ENCODE data around the gene TLE3.

The TLE3 gene

DNA sequence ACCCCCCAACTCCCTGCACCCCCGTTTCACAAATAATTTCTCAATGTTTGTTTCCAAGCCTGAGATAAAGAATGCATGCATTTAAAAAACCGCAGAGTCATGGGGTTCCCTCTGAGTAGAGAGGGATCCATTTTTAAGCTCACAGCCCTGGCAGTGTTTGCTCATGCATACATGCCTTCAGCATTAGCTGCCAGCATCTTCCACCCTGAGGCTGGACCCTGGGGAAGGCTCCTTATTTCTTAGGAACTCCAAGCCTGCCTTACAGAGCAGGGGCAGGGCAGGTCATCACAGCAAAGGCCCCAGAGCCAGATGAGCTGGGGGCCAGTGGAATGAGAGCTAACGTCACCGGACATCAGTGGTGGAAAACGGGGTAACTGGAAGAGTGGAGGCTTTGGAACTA lies 31.3 kb downstream of the TLE3 start:
- Histone ChIP-seq H3K9ac (ENCODE audit: low read length in 5 of 5) (no peak overlapping the region), H3K9me3 (ENCODE audit: control insufficient read depth in 5 of 5, low read length in 5 of 5) (no peaks in the 10 kb centered on the region), H3K4me3 (ENCODE audit: low read depth in 1 of 5, low read length in 5 of 5) (no peak overlapping the region), H3K36me3 (ENCODE audit: control insufficient read depth in 5 of 5, insufficient read depth in 5 of 5, low read length in 5 of 5) (peaks cover 12 to 89% (median 71%) of the 10 kb centered on the region in 5 donors), H3K27ac (ENCODE audit: low read depth, low read length) (no peak overlapping the region), H3K4me1 (ENCODE audit: control insufficient read depth in 5 of 5, insufficient read depth in 5 of 5, low read length in 5 of 5) (peaks cover 0 to 62% (median 54%) of the 10 kb centered on the region in 5 donors), H3K27me3 (ENCODE audit: control insufficient read depth in 5 of 5, insufficient read depth in 4 of 5, low read length in 5 of 5) (no peaks in the 10 kb centered on the region)

DNA sequence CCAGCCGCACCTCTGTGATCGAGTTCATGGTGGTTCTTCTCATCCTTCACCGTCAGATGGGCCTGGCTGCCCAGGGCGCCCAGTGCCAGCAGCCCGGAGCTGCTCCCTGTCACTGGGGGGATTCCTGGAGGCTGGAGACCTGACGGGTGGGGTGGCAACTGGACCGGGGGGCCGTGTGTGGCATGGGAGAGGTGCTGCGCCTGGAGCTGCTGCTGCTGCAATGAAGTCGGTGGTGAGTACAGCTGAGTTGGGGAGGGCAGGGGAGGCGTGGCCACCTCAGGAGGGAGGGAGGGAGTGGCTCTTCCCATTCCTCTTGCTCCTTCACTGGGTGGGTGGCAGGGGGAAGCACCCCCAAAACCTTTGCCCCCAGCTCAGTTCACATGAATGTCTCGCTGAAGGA lies 31.7 kb downstream of the TLE3 start:
- no peak overlapping the region for H3K4me3 ChIP-seq (ENCODE audit: low read depth in 1 of 5, low read length in 5 of 5)
- peaks cover 0 to 67% (median 55%) of the 10 kb centered on the region in 5 donors for H3K4me1 ChIP-seq (ENCODE audit: control insufficient read depth in 5 of 5, insufficient read depth in 5 of 5, low read length in 5 of 5)
- no peaks in the 10 kb centered on the region for H3K9me3 ChIP-seq (ENCODE audit: control insufficient read depth in 5 of 5, low read length in 5 of 5)
- peaks cover 12 to 89% (median 71%) of the 10 kb centered on the region in 5 donors for H3K36me3 ChIP-seq (ENCODE audit: control insufficient read depth in 5 of 5, insufficient read depth in 5 of 5, low read length in 5 of 5)
- no peak overlapping the region for H3K9ac ChIP-seq (ENCODE audit: low read length in 5 of 5)
- H3K27ac ChIP-seq (ENCODE audit: low read depth, low read length) = no peak overlapping the region
- H3K27me3 ChIP-seq (ENCODE audit: control insufficient read depth in 5 of 5, insufficient read depth in 4 of 5, low read length in 5 of 5) = no peaks in the 10 kb centered on the region

DNA sequence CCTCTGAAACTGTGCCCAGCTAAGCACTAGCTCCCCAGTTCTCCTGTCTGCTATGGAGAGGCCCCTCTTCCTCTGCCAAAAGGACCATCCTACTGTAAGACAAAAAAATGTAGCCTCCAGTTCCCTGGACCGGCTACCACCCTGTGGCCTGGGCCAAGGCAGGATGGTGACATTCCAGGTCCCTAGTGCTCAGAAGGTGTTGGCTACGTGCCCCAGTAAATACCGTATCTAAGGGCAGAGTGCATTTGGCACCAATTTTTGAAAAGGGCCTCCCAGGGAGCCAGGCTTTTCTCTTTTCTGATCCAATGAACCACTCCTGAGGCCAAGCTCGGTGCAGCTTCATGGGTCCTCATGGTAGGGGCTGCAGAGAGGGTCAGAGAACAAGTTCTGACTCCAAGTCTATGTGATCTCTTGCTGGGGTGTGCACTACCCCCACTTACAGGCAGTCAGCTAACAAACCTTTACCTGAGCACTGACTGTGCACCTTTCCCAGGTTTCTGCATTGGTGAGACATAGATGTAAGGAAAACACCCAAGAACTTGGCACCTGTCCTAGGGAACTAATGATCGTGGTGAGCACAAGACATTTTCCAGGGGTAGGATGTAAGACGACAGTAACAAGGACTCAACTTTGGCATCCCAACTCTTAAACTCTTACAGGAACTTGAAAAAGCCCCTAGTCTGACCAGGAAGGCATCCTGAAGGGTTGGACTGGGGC lies 32.6 kb downstream of the TLE3 start:
- Histone ChIP-seq H3K9me3 (ENCODE audit: control insufficient read depth in 5 of 5, low read length in 5 of 5) (no peaks in the 10 kb centered on the region), H3K36me3 (ENCODE audit: control insufficient read depth in 5 of 5, insufficient read depth in 5 of 5, low read length in 5 of 5) (peaks cover 7 to 89% (median 71%) of the 10 kb centered on the region in 5 donors), H3K27ac (ENCODE audit: low read depth, low read length) (no peak overlapping the region), H3K4me1 (ENCODE audit: control insufficient read depth in 5 of 5, insufficient read depth in 5 of 5, low read length in 5 of 5) (peaks cover 0 to 71% (median 55%) of the 10 kb centered on the region in 5 donors), H3K9ac (ENCODE audit: low read length in 5 of 5) (peak overlapping the region in 2 of 5 donors; percentile 23 to 35), H3K27me3 (ENCODE audit: control insufficient read depth in 5 of 5, insufficient read depth in 4 of 5, low read length in 5 of 5) (no peaks in the 10 kb centered on the region), H3K4me3 (ENCODE audit: low read depth in 1 of 5, low read length in 5 of 5) (no peak overlapping the region)

GRCh38 chr15:70064441-70064840 lies 33.3 kb downstream of the TLE3 start:
- H3K9ac ChIP-seq (ENCODE audit: low read length in 5 of 5) = peak overlapping the region in 2 of 5 donors; percentile 18 to 35

DNA sequence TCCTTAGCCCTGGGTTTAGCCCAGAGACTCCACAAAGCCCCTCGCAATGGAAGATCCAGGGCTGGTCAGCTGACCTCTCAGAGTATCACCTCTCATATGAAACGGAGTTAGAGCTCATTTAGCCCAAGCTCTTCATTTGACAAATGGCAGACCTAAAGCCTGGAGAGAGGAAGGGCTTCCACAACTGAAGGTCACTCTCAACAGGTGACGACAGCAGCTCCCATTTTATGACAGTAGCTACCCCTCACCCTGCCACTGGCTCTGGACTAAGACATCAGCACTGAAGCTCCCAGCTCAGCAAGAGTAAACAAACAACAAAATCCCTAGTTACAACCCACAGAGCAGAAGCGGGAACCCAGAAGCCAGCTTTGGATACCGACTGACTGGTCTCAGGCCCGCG lies 33.7 kb downstream of the TLE3 start:
- no peaks in the 10 kb centered on the region for H3K27me3 ChIP-seq (ENCODE audit: control insufficient read depth in 5 of 5, insufficient read depth in 4 of 5, low read length in 5 of 5)
- no peaks in the 10 kb centered on the region for H3K9me3 ChIP-seq (ENCODE audit: control insufficient read depth in 5 of 5, low read length in 5 of 5)
- H3K4me3 ChIP-seq (ENCODE audit: low read depth in 1 of 5, low read length in 5 of 5) = no peak overlapping the region
- H3K27ac ChIP-seq (ENCODE audit: low read depth, low read length) = peak overlapping the region; percentile 54
- H3K36me3 ChIP-seq (ENCODE audit: control insufficient read depth in 5 of 5, insufficient read depth in 5 of 5, low read length in 5 of 5) = peaks cover 7 to 89% (median 71%) of the 10 kb centered on the region in 5 donors
- H3K9ac ChIP-seq (ENCODE audit: low read length in 5 of 5) = peak overlapping the region in 1 of 5 donors; percentile 18
- peaks cover 0 to 71% (median 55%) of the 10 kb centered on the region in 5 donors for H3K4me1 ChIP-seq (ENCODE audit: control insufficient read depth in 5 of 5, insufficient read depth in 5 of 5, low read length in 5 of 5)

More at GRCh38 chr15:70064441-70064840, 33.3 kb downstream of the TLE3 start:
- Histone ChIP-seq H3K27me3 (ENCODE audit: control insufficient read depth in 5 of 5, insufficient read depth in 4 of 5, low read length in 5 of 5) (no peaks in the 10 kb centered on the region), H3K36me3 (ENCODE audit: control insufficient read depth in 5 of 5, insufficient read depth in 5 of 5, low read length in 5 of 5) (peaks cover 7 to 89% (median 71%) of the 10 kb centered on the region in 5 donors), H3K4me3 (ENCODE audit: low read depth in 1 of 5, low read length in 5 of 5) (no peak overlapping the region), H3K27ac (ENCODE audit: low read depth, low read length) (peak overlapping the region; percentile 54), H3K4me1 (ENCODE audit: control insufficient read depth in 5 of 5, insufficient read depth in 5 of 5, low read length in 5 of 5) (peaks cover 0 to 71% (median 55%) of the 10 kb centered on the region in 5 donors), H3K9me3 (ENCODE audit: control insufficient read depth in 5 of 5, low read length in 5 of 5) (no peaks in the 10 kb centered on the region)

DNA sequence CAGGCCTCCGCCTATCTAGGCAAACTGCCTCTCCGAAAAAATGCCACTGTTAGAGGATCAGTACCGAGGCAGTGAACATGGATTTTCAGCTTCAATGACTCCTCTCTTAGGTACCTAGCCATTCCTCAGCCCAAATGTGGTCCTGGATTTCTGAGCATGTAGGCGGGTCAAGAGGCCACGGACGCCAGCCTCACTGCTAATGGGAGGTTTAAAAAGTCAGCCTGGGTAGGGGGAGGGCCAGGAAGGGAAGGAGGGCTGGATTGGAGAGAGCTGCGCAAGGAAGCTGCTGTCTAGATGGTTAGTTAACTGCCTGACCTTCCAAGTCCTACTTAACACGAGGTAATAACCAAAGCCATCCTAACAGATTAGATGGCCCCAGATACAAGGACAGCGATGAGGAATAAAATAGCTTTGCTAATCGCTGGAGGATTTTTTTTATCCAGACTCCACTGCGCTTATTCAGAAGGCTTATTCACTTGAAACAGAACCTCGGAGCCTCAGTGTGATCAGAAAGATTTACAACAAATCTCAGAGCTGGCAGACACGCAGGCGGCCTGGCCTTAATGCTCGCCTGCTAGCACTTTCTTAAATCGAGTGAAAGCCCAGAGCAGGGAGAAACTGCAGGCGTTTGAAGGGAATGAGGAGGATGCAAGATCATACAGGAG lies 34.3 kb downstream of the TLE3 start:
- H3K4me1 ChIP-seq (ENCODE audit: control insufficient read depth in 5 of 5, insufficient read depth in 5 of 5, low read length in 5 of 5) = peaks cover 0 to 71% (median 55%) of the 10 kb centered on the region in 5 donors
- H3K9me3 ChIP-seq (ENCODE audit: control insufficient read depth in 5 of 5, low read length in 5 of 5) = no peaks in the 10 kb centered on the region
- H3K27me3 ChIP-seq (ENCODE audit: control insufficient read depth in 5 of 5, insufficient read depth in 4 of 5, low read length in 5 of 5) = no peaks in the 10 kb centered on the region
- peak overlapping the region in 2 of 5 donors; percentile 15 to 39 for H3K9ac ChIP-seq (ENCODE audit: low read length in 5 of 5)
- H3K27ac ChIP-seq (ENCODE audit: low read depth, low read length) = peak overlapping the region; percentile 54
- no peak overlapping the region for H3K4me3 ChIP-seq (ENCODE audit: low read depth in 1 of 5, low read length in 5 of 5)
- H3K36me3 ChIP-seq (ENCODE audit: control insufficient read depth in 5 of 5, insufficient read depth in 5 of 5, low read length in 5 of 5) = peaks cover 2 to 89% (median 72%) of the 10 kb centered on the region in 5 donors

DNA sequence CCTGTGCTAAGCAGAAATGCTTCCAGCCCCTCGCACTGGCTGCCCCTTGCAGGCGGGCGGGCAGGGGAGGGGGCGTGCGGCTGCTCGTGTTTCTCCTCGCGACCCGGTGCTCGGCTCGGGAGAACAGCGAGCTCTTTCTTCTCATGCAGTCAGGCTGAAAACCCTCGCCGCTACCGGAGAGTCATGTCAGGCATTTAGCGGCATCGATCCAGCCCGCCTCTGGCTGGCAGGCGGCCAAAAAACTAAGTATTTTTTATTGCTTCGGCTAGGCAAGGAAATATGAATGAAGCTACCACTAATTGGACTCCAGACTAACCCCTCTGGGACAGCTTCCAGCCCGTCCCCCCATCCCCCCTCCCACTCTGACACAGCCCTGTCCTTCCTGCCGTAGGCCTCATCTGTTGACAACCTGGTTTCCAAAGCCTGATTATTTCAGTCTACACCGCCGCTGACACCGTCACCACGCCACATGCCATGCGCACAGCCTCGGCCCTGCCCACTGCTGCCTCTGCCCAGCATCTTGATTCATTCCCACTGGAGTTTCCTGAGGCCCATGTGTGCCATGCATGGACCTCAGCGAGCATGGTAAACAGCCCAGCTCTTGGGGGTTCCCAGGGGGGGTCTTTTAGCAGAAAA lies 35.3 kb downstream of the TLE3 start:
- Histone ChIP-seq H3K36me3 (ENCODE audit: control insufficient read depth in 5 of 5, insufficient read depth in 5 of 5, low read length in 5 of 5) (peaks cover 0 to 94% (median 80%) of the 10 kb centered on the region in 5 donors), H3K9ac (ENCODE audit: low read length in 5 of 5) (peak overlapping the region in 1 of 5 donors; percentile 39), H3K27me3 (ENCODE audit: control insufficient read depth in 5 of 5, insufficient read depth in 4 of 5, low read length in 5 of 5) (no peaks in the 10 kb centered on the region), H3K4me1 (ENCODE audit: control insufficient read depth in 5 of 5, insufficient read depth in 5 of 5, low read length in 5 of 5) (peaks cover 0 to 67% (median 49%) of the 10 kb centered on the region in 5 donors), H3K27ac (ENCODE audit: low read depth, low read length) (peak overlapping the region; percentile 54), H3K4me3 (ENCODE audit: low read depth in 1 of 5, low read length in 5 of 5) (no peak overlapping the region), H3K9me3 (ENCODE audit: control insufficient read depth in 5 of 5, low read length in 5 of 5) (no peaks in the 10 kb centered on the region)

- peaks cover 0 to 94% (median 82%) of the 10 kb centered on the region in 5 donors for H3K36me3 ChIP-seq (ENCODE audit: control insufficient read depth in 5 of 5, insufficient read depth in 5 of 5, low read length in 5 of 5)
- no peaks in the 10 kb centered on the region for H3K9me3 ChIP-seq (ENCODE audit: control insufficient read depth in 5 of 5, low read length in 5 of 5)
- peaks cover 0 to 60% (median 47%) of the 10 kb centered on the region in 5 donors for H3K4me1 ChIP-seq (ENCODE audit: control insufficient read depth in 5 of 5, insufficient read depth in 5 of 5, low read length in 5 of 5)
- peak overlapping the region in 1 of 5 donors; percentile 25 for H3K4me3 ChIP-seq (ENCODE audit: low read depth in 1 of 5, low read length in 5 of 5)
- H3K9ac ChIP-seq (ENCODE audit: low read length in 5 of 5) = no peak overlapping the region
- peak overlapping the region; percentile 54 for H3K27ac ChIP-seq (ENCODE audit: low read depth, low read length)
- no peaks in the 10 kb centered on the region for H3K27me3 ChIP-seq (ENCODE audit: control insufficient read depth in 5 of 5, insufficient read depth in 4 of 5, low read length in 5 of 5)
Observed at GRCh38 chr15:70061696-70062270, 35.9 kb downstream of the TLE3 start.

DNA sequence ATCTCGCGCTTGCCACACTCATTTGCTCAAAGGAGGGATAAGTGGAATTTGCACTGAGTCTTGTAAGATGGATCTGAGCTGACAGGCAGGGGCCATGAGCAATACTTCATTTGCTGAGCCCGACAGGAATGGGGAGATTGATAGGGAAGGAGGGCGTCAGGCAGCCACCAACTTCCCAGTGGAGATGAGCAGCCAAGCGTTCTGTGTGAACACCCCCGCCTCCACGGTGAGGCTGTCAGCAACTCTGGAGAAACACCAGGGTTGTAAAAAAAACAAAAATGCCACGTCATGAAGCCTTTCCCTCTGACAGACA lies 36.8 kb downstream of the TLE3 start:
- H3K9me3 ChIP-seq (ENCODE audit: control insufficient read depth in 5 of 5, low read length in 5 of 5) = no peaks in the 10 kb centered on the region
- peaks cover 0 to 94% (median 81%) of the 10 kb centered on the region in 5 donors for H3K36me3 ChIP-seq (ENCODE audit: control insufficient read depth in 5 of 5, insufficient read depth in 5 of 5, low read length in 5 of 5)
- no peak overlapping the region for H3K27ac ChIP-seq (ENCODE audit: low read depth, low read length)
- no peaks in the 10 kb centered on the region for H3K27me3 ChIP-seq (ENCODE audit: control insufficient read depth in 5 of 5, insufficient read depth in 4 of 5, low read length in 5 of 5)
- H3K9ac ChIP-seq (ENCODE audit: low read length in 5 of 5) = no peak overlapping the region
- H3K4me3 ChIP-seq (ENCODE audit: low read depth in 1 of 5, low read length in 5 of 5) = no peak overlapping the region
- peaks cover 0 to 52% (median 40%) of the 10 kb centered on the region in 5 donors for H3K4me1 ChIP-seq (ENCODE audit: control insufficient read depth in 5 of 5, insufficient read depth in 5 of 5, low read length in 5 of 5)

Data from subcutaneous abdominal adipose tissue (tissue), 5 donors.